GM21390 (cell line): ENCODE measurements around the gene TNPO1.

Source experiments
- ATAC-seq: cut with Tn5 transposase; IDR thresholded peaks from one replicate; pipeline ENCODE4 v1.9.1; 2021; ENCODE audit not compliant: unreplicated experiment

The TNPO1 gene

DNA sequence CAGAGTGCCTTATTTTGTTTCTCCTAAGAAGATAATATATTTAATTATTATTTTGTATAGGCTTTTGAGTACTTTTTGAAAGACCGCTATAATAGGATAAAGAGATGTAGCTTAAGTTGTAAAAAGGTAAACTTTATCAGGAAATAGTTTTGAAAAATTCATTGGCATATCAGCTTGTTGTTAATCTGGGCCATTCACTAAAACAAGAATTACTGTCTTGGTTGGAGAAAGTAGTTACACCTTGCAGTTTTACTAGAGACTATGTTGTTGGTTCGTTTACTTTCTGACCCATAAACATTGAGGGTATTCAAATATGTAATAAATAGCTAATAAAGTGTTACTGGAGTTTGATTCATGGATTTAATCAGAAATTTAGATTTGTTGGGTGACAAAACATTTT, 33.7 kb downstream of the TNPO1 start:
- no peak for ATAC-seq

DNA sequence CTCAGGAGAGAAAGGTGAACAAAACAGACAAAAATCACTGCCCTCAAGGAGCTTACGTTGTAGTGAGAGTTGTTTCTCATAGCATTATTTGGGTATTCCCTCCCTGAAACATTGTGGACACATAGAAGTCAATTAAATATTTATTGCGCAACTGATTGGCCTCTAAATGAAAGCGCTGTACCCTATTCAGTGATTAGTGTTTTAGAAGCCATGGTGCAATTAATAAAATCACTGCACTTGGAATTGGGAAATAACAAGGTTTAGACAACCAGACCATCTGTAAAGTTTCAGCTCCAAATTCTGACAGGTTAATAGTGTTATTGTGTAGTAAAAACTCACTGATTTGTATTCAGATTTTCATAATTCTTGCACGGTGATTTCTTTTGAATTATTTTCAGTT, 35.9 kb downstream of the TNPO1 start:
- ATAC-seq, result no peak

DNA sequence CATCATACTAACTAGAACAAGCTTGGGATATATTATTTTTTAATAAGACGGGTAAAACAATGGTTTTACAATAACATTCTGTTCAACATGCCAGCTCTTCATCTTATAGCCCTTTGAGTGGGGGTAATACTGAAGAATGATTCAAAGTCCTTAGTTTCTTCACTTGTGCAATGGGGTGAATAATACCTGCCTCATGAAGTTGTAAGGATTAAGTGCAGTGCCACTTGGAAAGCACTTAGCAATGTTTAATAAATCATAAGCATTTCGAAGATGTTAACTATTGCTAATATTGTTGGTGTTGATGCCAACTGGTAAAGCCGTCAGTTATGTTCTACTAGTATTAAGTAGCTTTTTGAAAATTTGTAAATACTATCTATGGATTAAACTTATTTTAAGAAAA, 38.0 kb downstream of the TNPO1 start:
- no peak for ATAC-seq

DNA sequence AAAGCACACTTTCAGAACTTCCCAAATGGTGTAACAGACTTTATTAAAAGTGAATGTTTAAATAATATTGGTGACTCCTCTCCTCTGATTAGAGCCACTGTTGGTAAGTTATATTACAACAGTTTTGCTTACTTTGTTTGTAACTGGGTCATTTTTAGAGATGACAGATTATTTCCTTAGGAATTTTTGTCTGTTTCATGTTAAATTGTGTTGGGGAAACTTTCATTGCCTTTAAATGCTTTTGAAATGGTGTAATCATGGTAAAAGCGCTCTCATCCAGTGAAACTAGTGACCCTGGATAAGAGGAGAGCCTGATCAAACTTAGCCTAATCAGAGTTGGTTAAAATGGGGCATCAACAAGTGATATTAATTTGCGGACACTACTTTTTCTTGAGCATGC, 39.4 kb downstream of the TNPO1 start:
- no peak for ATAC-seq

DNA sequence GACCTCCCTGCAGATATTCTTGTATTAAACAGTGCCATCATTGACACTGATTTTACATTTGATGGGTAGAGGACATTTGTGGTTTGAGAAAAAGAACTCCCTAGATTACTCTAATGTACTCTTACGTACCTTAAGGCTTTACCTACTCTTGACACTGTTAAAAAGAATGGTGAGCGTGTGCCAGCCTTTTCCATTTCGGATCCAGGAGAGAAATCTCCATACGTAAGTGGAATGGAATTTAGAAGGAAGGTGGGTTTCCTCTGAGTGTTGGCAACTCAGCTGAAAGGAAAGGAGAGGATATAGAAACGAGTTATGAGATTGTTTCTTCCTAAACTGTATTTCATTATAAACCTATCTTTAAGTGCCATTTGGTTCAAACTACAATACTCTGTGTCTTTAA, 40.9 kb downstream of the TNPO1 start:
- ATAC-seq, result no peak

DNA sequence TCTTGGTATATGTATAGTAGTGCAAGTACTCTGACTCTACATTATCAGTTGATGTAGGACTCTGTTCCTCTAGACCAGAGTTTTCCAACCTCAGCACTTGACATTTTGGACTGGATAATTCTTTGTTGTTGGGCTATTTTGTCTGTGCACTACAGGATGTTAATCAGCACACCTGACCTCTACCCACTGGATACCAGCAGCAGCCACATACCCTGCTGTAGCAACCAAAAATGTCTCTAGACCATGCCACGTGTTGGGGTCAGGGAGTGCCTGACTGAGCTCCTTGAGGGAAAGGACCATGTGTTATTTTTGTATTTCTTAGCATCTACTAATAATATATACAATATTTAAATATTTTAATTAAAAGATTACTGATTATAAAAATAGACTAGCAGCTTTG, 42.7 kb downstream of the TNPO1 start:
- no peak for ATAC-seq

DNA sequence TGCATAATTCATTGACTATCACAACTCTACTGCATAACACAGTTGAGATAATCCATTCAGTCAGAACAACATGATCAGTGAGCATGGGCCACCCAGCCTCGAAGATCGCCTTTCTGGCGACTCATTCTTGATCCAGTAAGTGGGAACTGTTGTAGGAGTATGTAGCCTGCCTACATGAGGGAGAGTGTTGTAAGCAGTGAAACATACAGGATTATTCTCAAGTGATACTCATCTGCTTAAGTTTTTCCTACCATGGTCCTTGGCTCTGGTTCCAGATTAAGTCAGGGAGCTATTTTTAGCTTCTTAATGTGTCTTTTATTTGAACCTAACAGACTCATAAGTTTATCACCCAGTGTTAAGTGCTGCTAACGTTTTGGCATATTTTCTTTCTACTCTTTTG, 44.0 kb downstream of the TNPO1 start:
- no peak for ATAC-seq

DNA sequence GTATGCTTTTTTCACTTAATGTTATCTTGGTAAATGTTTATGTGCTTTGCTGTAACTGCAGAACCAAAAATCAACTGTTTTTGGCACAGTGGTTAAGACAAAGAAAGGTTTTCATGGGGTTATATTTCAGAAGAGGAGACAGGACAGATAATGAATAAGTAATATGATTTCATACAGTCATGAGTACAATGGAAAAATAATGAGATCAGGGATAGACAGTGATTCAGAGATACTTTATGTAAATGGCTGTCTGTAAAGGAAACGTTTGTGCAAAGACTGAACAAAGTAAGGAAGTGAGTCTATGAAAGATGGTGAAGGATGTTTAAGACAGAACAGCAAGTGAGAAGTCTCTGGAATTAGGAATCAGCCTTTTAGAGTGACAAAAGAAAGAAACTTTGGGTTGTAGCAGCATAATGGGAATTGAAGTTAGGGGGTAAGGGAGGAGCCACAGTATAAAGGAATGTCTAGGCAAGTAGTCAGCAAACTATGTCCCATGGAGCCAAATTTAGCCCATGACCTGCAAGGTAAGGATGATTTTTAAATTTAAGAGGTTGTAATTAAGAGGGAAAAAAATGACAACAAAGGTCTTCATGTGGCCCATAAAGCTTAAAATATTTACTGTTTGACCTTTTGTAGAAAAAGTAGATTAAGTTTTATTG, 55.0 kb downstream of the TNPO1 start:
- no peak for ATAC-seq

DNA sequence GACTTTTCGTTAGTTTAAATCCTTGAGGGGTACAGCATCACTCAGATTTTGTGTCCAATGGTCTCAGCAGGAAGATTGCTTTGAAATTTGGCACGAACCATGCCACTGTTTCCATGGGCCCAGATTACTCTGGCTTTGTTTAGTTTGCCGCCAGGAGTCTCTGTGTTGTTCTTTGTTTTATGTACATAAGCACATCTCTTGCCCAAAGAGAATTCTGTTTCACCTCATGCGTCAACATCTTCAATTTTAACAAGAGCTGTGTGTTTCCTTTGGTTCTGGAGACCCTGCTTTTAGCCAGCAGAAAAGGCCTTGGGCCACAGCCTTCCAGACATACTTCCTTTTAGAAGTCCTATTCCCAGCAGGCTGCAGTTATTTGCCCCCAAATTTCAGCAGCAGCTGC, 62.4 kb downstream of the TNPO1 start:
- no peak for ATAC-seq

DNA sequence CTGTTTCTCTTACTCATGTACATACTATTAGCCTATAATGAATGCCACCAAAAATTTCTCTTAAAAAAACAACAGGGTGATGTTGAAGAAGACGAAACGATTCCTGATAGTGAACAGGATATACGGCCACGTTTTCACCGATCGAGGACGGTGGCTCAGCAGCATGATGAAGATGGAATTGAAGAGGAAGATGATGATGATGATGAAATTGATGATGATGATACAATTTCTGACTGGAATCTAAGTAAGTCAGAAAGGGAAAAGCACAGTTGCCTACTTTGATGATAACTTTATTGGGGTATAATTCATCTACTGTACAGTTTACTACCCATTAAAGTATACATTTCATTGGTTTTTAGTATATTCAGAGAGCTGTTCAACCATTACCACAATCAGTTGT, 66.5 kb downstream of the TNPO1 start:
- ATAC-seq, result no peak

DNA sequence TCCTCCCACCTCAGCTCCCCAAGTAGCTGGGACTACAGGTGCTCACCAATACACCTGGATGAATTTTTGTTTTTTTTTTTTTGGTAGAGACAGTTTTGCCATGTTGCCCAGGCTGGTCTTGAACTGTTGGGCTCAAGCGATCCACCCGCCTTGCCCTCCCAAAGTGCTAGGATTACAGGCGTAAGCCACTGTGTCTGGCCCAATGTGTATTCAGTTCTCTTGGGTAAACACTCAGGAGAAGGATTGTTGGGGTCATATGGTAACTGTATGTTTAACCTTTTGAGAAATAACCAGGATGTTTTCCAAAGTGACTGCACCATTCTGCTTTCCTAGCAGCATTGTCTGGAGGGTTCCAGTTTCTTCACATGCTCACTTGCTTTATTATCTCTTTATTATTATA, 67.4 kb downstream of the TNPO1 start:
- no peak for ATAC-seq

DNA sequence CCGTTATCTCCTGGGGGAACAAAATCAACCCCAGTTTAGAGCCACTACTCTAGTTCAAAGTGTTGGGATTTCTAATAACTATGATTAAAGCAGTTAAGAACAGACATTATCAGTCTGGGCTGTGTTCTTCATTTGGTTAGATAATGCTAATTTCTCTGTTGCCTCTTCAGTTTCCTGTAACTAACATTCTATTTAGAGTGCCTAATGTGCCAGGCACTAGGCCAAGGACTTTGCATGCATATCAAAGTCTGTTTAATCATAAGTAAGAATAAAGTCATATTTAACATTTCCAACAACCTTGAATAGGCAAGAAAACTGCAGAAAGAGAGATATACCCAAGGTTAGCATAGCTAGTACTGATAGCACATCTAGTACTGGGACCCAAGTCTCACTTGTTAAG, 68.4 kb downstream of the TNPO1 start:
- no peak for ATAC-seq

DNA sequence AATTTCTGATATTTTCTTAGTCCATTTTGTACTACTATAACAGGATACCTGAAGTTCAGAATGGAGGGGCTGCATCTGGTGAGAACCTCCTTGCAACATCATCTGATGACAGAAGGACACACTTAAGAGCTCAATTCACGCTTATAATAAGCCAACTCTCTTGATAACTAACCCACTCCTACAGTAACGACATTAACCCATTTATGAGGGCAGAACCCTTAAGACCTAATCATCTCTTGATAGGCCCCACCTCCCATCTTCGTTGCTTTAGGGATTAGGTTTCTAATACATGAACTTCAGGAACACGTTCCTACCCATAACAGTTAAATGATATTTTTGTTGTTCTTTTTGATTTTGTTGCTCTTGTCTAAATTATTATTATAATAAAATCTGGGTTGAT, 69.4 kb downstream of the TNPO1 start:
- no peak for ATAC-seq

DNA sequence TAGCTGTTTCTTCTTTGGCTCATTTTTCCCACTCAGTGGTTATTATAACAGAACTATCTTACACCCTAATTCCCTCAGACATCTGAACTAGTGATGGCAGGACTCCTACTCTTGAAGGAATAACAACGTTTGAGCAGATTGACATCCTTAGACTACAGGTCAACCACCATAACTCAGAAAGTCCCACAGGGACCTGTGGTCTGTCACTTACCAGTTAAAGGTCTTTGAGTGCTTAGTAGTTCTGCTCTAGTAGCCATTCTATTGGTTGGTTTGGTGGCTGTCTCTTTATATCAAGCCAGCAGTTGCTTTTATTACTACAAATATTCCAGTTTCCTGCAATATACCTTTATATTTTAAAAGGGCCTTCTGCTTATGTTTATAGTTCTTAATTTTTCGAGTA, 72.1 kb downstream of the TNPO1 start:
- ATAC-seq, result no peak

DNA sequence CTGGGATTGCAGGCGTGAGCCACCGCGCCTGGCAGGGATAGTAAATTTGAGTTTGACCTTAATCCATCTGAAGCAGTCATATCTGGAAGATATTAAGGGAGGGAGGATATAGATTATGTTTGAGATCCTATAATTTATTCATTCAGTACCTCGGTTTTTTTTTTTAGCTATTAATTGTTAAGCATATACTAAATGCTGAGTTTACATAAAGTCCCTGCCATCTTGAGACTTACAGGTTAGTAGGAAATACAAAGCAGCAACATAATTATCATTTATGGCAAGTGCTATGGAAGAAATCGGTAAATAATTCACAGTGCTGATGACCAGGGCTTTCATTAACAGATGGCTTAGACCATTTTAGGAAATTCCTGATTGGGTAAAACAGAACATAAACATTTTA, 72.9 kb downstream of the TNPO1 start:
- ATAC-seq, result no peak

DNA sequence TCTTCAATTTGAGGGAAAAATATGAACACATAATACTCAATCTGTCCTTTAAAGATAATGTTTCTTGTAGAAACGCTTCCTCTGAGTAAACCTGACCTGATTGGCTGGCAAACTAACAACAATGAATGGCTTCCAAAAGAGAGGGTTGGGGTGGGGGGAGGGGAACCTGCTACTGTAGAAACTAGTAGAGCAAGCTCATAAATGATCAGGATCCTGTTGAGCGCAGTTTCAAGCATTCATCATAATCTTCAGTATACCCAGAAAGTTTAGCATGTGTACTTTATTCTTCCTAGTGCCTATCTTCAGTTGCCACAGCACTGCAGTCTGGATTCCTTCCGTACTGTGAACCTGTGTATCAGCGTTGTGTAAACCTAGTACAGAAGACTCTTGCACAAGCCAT, 76.4 kb downstream of the TNPO1 start:
- no peak for ATAC-seq

DNA sequence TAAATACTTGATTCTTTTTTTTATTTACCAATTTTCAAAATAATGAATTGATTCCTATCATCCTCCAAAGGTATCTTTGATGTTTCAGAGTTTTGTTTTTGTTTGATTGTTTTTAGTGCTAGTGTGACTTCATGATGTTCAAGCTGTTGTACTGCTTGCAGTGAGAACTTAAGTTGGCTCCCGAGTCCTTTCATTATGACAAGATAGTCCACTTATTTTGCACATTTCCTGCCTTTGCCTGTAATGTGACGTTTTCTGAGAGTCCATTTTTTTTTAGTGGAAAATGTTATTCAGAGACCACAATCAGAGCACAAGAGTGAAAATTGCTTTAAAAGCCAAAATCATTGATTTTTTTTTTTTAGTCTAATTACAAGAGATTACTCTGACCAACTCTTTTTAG, 79.3 kb downstream of the TNPO1 start:
- no peak for ATAC-seq

DNA sequence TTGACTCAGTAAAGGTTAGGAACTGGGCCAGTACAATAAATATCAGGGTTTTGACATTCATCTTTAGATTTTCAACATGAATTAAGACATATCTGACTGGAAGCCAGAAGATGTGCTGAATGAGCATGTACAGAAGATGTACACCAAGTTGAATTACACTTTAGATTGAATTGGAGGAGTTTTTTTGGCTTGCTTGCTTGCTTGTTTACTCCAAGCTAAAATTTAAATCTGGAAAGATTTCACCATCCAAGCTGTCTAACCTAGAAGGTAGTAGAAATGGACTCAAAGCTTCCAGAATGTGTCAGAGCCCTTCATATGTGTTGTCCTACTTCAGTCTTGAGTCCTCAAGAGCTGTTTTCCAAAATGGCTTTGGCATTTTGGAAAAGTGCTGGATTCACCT, 90.3 kb downstream of the TNPO1 start:
- ATAC-seq, result no peak

DNA sequence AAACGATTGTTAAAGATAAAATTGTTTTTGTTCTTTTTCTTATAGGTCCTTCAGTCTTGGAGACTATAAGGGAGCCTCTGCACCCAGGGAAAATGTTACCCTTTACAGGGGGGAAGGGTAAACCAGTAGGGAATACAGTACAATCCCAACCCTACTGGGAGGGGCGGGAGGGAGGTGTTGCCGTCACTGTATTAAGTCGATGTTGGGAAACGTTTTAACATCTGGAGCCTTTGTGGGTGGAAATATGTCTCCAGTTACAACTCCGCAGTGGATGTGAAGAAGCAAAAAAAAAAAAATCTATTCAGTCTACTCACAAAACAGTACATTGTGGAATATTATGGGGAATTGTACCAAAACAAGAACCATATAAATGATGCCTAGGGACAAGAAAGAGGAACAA, 92.2 kb downstream of the TNPO1 start:
- ATAC-seq, result no peak

DNA sequence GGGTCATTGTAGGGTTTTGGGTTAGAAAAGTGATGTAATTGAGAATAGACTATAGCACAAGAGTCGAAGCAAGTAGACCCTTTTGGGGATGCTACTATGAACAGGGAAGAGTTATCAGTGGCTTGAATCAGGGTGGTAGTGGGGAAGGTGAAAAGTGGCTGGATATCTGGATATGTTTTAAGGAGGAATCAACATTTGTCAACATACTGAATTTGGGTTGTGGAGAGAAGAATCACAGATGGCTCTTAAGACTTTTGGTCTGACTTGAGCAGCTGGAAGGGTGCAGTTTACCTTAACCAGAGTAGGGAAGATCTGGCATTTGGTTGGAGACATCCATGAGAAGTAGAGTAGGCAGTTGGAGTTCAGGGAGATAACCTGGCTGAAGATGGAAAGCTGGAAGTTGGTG, 100.9 kb downstream of the TNPO1 start:
- no peak for ATAC-seq

DNA sequence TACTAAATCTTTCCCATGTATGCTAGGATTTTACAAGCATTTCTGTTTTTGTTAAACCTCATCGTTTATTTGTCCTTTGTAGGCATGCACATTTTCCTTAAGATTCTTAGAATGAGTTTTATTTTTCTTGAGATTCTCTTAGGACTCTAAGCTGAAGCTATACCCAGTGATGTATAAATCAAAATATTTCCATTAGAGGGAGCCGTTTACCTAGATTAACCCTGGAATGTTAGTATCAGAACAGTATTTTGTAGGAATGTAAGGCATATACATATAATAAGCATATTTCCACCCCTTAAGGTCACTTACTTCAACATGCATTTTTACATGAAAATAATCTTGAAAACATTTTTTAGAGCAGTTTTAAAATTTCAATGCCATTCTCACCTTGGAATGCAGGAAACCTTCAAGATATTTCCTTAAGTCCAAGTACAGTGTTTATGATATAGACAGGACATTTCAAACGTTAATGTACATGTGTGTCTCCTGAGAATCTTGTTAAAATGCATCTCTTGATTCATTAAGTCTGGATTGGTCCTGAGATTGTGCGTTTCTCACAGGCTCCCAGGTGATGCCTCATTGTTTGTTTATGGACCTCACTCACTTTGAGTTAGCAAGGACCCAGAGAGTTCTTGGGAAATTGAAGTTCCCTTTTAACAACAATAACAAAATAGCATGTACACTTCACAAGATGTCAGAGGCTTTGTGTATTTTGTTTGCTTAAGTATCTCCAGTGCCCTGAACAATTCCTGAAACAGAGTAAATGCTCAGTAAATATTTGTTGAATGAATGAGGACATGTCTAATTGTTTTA, 104.4 kb downstream of the TNPO1 start:
- no peak for ATAC-seq

DNA sequence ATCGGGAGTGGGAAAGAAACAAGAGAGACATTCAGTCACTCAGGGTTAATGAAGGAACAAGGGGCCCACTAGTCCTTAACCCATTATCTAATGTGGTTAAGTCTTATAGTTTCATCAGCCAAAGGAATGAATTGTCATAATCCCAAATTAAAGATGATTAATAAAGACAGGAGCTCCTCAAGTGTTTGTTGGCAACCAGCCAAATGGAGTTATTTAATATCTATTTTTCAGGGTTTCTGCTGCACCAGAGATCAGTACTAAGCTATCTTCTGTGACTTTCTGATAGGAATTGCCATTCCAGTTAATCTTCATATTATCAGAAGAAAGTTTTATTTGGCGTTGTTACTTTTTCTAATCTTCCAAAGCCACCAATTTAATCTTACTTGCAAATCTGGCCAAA, 105.4 kb downstream of the TNPO1 start:
- no peak for ATAC-seq

DNA sequence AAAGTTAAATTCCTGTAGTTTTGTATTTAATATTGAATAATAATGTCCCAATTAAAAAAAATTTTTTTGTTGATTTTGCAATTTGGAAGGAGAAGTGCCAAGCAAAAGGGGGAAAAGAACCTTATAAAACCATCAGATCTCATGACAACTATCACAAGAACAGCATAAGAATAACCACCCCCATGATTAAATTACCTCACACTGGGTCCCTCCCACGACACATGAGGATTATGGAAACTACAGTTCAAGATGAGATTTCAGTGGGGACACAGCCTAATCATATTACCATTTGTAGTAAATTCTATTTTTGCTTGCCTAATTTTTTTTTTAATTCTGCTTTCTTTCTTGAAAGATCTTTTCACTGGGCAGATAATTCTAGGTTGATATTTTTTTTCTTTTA, 106.0 kb downstream of the TNPO1 start:
- no peak for ATAC-seq
